Astrocyte of the spinal cord (primary cell): Measurements from ENCODE around the gene DNMBP.

ENCODE experiments used
- DNase-seq: peaks from one replicate; pipeline ENCODE4 v3.0.0; 2011; ENCODE audit warnings: low read depth, low spot score
- H3K4me3 ChIP-seq: 2 replicates; pipeline ENCODE4 v1.5.1; 2011; ENCODE audit warnings: low read depth, mild to moderate bottlenecking, low read length, moderate library complexity
- in situ Hi-C: cut with HindIII; loops from 2 replicates; pipeline ENCODE4 v1.10.0; 2017; ENCODE audit warnings: low sequenced_read_pairs
- TF ChIP-seq, protein P1 (sequence below): IDR thresholded peaks from 2 replicates; pipeline ENCODE4 v1.5.1; 2012; ENCODE audit warnings: low read depth, mild to moderate bottlenecking, low read length, inconsistent platforms

The DNMBP gene, protein sequence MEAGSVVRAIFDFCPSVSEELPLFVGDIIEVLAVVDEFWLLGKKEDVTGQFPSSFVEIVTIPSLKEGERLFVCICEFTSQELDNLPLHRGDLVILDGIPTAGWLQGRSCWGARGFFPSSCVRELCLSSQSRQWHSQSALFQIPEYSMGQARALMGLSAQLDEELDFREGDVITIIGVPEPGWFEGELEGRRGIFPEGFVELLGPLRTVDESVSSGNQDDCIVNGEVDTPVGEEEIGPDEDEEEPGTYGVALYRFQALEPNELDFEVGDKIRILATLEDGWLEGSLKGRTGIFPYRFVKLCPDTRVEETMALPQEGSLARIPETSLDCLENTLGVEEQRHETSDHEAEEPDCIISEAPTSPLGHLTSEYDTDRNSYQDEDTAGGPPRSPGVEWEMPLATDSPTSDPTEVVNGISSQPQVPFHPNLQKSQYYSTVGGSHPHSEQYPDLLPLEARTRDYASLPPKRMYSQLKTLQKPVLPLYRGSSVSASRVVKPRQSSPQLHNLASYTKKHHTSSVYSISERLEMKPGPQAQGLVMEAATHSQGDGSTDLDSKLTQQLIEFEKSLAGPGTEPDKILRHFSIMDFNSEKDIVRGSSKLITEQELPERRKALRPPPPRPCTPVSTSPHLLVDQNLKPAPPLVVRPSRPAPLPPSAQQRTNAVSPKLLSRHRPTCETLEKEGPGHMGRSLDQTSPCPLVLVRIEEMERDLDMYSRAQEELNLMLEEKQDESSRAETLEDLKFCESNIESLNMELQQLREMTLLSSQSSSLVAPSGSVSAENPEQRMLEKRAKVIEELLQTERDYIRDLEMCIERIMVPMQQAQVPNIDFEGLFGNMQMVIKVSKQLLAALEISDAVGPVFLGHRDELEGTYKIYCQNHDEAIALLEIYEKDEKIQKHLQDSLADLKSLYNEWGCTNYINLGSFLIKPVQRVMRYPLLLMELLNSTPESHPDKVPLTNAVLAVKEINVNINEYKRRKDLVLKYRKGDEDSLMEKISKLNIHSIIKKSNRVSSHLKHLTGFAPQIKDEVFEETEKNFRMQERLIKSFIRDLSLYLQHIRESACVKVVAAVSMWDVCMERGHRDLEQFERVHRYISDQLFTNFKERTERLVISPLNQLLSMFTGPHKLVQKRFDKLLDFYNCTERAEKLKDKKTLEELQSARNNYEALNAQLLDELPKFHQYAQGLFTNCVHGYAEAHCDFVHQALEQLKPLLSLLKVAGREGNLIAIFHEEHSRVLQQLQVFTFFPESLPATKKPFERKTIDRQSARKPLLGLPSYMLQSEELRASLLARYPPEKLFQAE (N-terminal part only)

DNA sequence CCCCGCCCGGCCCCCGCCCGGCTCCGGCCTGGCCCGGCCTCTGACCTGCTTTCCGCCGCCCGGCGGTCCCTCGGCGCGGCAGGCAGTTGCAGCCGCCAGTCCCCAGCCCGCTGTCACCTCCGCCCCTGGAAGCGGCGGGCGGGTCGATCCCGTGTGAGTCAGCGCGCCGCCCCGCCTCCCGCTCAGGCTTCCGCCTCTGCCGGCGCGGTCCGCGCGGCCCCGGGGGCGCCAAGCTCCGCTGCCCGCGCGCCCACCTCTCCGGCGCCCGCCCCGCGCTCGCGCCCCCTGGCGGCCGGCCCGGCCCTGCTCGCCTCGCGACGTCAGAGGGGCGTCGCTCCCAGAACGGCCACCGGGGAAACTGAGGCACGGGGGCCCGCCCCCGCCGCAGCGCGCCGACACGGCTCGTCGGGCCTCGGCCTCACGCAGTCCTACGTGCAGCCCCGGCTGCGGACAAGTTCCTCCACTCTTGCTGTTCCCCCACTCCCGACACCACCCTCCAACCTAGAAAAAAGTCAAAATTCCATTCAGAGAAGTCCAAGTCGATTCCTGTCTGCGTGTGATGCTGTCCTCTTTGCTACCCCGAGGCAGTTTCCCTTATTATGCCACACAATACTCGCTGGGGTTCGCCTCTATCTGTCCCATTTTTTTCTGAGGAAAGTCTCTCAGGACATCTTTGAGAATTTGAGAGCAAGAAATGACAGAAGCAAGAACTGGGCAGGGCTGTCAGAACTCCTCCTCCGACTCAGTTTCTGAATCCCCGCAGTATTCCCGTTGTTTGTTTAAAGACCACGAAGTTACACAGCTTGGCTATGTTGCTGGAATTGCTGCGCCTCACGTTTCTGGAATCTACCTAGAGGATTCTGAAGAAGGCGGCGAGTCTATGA lies at the start of gene DNMBP:
TSS of gene DNMBP (minus strand) at position 155 of the 884 bp plus-strand sequence. CDS start 37,823 bp downstream, outside the sequence.
- H3K4me3 ChIP-seq, result peak within 1 kb of the TSS; percentile 89
- peak; percentile 83 for DNase-seq
- TF ChIP-seq, protein P1, sequence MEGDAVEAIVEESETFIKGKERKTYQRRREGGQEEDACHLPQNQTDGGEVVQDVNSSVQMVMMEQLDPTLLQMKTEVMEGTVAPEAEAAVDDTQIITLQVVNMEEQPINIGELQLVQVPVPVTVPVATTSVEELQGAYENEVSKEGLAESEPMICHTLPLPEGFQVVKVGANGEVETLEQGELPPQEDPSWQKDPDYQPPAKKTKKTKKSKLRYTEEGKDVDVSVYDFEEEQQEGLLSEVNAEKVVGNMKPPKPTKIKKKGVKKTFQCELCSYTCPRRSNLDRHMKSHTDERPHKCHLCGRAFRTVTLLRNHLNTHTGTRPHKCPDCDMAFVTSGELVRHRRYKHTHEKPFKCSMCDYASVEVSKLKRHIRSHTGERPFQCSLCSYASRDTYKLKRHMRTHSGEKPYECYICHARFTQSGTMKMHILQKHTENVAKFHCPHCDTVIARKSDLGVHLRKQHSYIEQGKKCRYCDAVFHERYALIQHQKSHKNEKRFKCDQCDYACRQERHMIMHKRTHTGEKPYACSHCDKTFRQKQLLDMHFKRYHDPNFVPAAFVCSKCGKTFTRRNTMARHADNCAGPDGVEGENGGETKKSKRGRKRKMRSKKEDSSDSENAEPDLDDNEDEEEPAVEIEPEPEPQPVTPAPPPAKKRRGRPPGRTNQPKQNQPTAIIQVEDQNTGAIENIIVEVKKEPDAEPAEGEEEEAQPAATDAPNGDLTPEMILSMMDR, result peak; percentile 40
- in situ Hi-C loops, result no loop called here

DNA sequence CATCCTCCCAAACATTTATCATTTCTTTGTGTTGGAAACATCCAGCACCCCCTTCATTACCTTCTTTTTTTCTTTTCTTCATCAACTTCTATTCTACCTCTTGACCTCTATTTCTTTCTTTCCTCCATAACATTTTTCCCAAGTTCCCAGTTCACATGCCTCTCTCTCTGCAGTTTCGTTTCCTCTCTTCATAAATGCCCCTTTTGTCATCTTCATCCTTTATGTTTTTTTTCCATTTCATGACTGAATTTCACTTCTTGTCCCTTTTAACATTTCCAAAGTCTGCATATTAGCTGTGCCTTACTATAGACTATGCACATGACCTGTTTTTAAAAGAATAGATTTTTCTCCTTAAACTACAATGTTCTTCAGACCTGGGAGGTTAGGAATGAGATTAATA lies 48.2 kb upstream of the DNMBP start:
- in situ Hi-C loops, result no loop called here
- no peak for DNase-seq
- no peak overlapping the region for H3K4me3 ChIP-seq
- TF ChIP-seq, protein P1, result no peak

DNA sequence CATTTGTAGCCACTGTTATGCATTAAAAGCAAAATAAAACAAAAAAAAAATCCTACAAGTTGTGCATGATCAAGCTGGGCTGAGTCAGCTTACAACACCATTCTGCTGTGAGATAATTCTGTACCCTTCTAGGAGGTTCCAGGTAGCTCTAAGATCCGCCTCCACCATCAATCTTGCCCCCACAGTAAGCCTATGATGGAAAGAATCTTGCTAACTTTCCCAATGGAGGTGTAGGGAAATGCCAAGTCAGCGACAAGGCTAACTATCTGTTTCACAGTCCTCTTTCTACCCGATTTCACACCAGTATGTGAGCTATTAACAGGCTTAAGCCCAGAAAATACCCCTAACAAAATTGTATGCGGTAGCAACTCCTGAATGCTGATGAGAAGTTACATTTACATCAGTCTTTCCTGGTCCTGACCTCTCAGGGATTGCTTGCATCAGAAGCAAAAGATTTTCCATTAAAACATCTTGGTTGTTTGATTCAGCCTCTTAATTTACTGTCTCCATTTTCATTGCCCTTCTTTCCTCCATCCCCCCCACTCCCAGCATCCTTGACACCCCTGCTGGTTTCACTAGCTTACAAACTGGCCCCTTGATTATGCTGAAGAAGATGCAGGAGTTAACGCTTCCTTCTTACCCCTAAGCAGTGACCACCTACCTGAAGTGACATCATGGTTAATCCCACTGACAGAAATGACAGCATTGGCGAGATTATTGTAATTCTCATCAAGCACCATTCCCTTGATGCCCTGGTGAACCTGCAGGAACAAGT lies 44.1 kb upstream of the DNMBP start:
- TF ChIP-seq, protein P1, result no peak
- H3K4me3 ChIP-seq, result no peak overlapping the region
- in situ Hi-C loops, result no loop called here
- DNase-seq, result no peak

DNA sequence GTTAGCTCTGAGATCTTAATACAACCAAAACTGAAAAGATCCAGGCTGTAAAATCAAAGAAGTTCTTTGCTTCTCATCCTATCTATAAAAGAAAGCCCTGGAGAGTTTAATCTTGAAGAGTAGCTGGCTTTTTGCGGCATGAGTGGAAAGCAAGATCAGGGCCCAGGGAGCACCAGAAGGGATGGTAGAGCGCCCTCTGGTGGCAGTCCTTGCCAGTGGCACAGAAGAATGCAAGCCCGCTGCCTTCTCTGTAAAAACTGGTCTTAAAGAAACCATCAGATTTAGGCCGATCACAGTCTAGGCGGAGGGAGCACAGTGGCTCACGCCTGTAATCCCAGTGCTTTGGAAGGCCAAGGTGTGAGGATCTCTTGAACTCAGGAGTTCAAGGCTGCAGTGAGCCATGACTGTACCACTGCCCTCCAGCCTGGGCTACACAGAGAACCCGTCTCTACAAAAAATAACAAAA lies 36.3 kb upstream of the DNMBP start:
- TF ChIP-seq, protein P1, result peak; percentile 94
- no peak overlapping the region for H3K4me3 ChIP-seq
- peak; percentile 86 for DNase-seq
- in situ Hi-C loops, result no loop called here

DNA sequence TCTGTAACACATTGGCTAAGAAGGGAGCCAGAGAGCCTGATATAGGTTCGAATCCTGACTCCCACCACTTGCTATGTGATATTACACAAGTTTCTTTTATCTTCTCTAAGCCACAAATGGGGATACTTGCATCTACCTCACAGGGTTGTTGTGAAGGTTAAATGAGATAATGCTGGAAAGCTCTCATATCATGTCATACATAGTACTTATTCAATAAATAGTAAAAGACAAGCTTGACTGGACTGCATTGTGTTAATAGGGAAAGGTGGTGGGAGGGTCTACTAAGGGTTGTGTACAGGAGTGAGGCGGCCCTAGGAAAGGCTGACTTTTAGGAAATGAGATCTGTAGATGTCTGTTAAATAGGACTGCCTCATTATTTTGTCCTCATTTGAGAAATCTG lies 35.8 kb upstream of the DNMBP start:
- in situ Hi-C loops, result no loop called here
- H3K4me3 ChIP-seq, result no peak overlapping the region
- DNase-seq, result no peak
- TF ChIP-seq, protein P1, result no peak
